ENCODE data around the gene TEX54. TPM values are rescaled to one million over a fixed set of nuclear protein-coding genes. Genes with fewer than 3 reads are reported as not detected.

TEX54 gene
- total and polyA plus RNA-seq, 4 donors, result 1.6 TPM; not detected in 3

DNA sequence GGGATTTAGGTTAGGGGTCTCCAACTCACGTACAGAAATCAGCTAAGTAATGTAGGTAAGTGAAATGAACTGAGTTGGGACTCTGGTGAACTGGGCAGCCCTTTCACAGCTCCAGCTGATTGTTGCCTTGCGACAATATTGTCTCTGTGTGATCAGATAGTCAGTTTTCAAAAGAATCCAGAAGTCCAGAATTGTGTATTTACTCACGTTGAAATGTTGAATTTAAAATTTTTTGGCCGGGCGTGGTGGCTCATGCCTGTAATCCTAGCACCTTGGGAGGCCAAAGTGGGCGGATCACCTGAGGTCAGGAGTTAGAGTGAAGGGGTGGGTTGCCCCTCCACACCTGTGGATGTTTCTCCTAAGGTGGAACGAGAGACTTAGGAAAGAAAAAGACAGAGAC is 25.6 kb upstream of the TEX54 start (continued):
- TF ChIP-seq SP1 (IDR thresholded peaks at IDR 0.05), result no peak
- TF ChIP-seq RAD21 (IDR thresholded peaks at IDR 0.05), result no peak
- TF ChIP-seq FOXA1 (IDR thresholded peaks at IDR 0.05), result no peak
- TF ChIP-seq, protein P1, sequence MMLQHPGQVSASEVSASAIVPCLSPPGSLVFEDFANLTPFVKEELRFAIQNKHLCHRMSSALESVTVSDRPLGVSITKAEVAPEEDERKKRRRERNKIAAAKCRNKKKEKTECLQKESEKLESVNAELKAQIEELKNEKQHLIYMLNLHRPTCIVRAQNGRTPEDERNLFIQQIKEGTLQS (IDR thresholded peaks at IDR 0.05), result no peak

DNA sequence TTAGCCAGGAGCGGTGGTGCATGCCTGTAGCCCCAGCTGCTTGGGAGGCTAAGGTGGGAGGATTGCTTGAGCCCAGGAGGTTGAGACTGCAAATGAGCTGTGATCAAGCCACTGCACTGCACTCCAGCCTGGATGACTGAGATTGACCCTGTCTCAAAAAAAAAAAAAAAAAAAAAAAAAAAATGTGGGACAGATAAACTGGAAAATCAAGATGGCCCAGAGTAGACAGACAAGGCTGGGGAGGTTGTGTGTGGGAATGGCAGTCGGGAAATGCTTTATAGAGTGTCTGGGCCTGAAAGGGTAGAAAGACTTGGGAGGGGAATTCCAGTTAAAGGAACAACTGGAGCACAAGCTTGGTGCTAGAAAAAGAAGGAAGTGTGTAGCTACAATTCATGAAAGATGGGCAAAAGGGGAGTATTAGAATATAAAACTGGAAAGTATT is 24.9 kb upstream of the TEX54 start:
- Histone ChIP-seq H3K36me3 (ENCODE audit: control insufficient read depth in 4 of 4, insufficient read depth in 3 of 4, low read depth in 1 of 4, low read length in 3 of 4) (peaks cover 2 to 16% (median 14%) of the 10 kb centered on the region in 4 donors), H3K27ac (ENCODE audit: low read depth in 1 of 2, low read length in 2 of 2) (no peak overlapping the region), H3K9me3 (ENCODE audit: control insufficient read depth in 4 of 4, low read length in 3 of 4) (no peaks in the 10 kb centered on the region), H3K27me3 (ENCODE audit: control insufficient read depth in 4 of 4, insufficient read depth in 4 of 4, low read length in 3 of 4) (no peaks in the 10 kb centered on the region), H3K4me1 (ENCODE audit: control insufficient read depth in 4 of 4, insufficient read depth in 4 of 4, low read length in 3 of 4) (peaks cover 5 to 33% (median 17%) of the 10 kb centered on the region in 4 donors), H3K4me3 (ENCODE audit: low read depth in 1 of 3, low read length in 3 of 3) (no peak overlapping the region), H3K9ac (ENCODE audit: low read depth in 1 of 2, low read length in 2 of 2) (no peak overlapping the region)
- no peak for DNase-seq (ENCODE audit: low spot score)
- TF ChIP-seq HNF4G (IDR thresholded peaks at IDR 0.05) (no peak), HNF4A (conservative IDR thresholded peaks at IDR 0.05) (no peak), FOXA2 (IDR thresholded peaks at IDR 0.05) (no peak), EGR1 (IDR thresholded peaks at IDR 0.05; ENCODE audit: low read depth in 2 of 2) (no peak), GABPA (IDR thresholded peaks at IDR 0.05 in 1 of 2, conservative IDR thresholded peaks at IDR 0.05 in 1 of 2) (no peak), RXRA (IDR thresholded peaks at IDR 0.05) (no peak), RAD21 (IDR thresholded peaks at IDR 0.05) (no peak), FOXA1 (IDR thresholded peaks at IDR 0.05) (no peak), TAF1 (conservative IDR thresholded peaks at IDR 0.05) (no peak), NR2F2 (IDR thresholded peaks at IDR 0.05) (no peak), JUND (IDR thresholded peaks at IDR 0.05) (no peak)
- TF ChIP-seq, protein P2, sequence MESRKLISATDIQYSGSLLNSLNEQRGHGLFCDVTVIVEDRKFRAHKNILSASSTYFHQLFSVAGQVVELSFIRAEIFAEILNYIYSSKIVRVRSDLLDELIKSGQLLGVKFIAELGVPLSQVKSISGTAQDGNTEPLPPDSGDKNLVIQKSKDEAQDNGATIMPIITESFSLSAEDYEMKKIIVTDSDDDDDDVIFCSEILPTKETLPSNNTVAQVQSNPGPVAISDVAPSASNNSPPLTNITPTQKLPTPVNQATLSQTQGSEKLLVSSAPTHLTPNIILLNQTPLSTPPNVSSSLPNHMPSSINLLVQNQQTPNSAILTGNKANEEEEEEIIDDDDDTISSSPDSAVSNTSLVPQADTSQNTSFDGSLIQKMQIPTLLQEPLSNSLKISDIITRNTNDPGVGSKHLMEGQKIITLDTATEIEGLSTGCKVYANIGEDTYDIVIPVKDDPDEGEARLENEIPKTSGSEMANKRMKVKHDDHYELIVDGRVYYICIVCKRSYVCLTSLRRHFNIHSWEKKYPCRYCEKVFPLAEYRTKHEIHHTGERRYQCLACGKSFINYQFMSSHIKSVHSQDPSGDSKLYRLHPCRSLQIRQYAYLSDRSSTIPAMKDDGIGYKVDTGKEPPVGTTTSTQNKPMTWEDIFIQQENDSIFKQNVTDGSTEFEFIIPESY (IDR thresholded peaks at IDR 0.05), result no peak
- TF ChIP-seq, protein P1 (IDR thresholded peaks at IDR 0.05), result no peak
- TF ChIP-seq, protein P3, sequence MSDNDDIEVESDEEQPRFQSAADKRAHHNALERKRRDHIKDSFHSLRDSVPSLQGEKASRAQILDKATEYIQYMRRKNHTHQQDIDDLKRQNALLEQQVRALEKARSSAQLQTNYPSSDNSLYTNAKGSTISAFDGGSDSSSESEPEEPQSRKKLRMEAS (IDR thresholded peaks at IDR 0.05), result no peak
- TF ChIP-seq, protein P4, sequence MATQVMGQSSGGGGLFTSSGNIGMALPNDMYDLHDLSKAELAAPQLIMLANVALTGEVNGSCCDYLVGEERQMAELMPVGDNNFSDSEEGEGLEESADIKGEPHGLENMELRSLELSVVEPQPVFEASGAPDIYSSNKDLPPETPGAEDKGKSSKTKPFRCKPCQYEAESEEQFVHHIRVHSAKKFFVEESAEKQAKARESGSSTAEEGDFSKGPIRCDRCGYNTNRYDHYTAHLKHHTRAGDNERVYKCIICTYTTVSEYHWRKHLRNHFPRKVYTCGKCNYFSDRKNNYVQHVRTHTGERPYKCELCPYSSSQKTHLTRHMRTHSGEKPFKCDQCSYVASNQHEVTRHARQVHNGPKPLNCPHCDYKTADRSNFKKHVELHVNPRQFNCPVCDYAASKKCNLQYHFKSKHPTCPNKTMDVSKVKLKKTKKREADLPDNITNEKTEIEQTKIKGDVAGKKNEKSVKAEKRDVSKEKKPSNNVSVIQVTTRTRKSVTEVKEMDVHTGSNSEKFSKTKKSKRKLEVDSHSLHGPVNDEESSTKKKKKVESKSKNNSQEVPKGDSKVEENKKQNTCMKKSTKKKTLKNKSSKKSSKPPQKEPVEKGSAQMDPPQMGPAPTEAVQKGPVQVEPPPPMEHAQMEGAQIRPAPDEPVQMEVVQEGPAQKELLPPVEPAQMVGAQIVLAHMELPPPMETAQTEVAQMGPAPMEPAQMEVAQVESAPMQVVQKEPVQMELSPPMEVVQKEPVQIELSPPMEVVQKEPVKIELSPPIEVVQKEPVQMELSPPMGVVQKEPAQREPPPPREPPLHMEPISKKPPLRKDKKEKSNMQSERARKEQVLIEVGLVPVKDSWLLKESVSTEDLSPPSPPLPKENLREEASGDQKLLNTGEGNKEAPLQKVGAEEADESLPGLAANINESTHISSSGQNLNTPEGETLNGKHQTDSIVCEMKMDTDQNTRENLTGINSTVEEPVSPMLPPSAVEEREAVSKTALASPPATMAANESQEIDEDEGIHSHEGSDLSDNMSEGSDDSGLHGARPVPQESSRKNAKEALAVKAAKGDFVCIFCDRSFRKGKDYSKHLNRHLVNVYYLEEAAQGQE (IDR thresholded peaks at IDR 0.05), result no peak
- 76% methylated on average over 2 of the region's 2 CpGs for WGBS
